Measurements from ENCODE around the gene DLGAP1.
"Not testable (repeated sequence)": the region's sequence is repeated elsewhere in the genome, so short reads cannot be mapped to it uniquely, and the experiment has no call there.

DLGAP1 gene

GRCh38 chr18:3710712-3711301, 744.3 kb downstream of the DLGAP1 start:
- no peak for DNase-seq

DNA sequence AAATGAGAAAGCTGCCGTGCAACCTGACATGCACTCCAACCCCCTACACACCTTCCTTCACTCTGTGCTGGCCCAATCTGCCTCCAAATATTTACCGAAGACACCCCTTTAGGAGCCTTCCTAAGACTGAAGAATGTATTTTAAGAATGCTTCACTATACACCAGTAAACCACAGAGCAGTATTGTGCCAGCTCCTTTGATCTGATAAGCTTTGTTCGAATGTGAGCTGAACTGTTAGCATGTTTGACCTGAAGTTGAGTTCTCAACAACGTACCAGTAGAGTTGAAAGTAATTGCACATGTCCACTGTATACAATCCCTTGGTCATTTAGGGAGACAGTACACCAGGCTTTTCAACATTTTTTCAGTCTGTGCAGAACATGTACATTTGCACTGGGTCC, 745.9 kb downstream of the DLGAP1 start:
- no peak for DNase-seq

- DNase-seq = no peak
Observed at GRCh38 chr18:3706279-3707097, 748.6 kb downstream of the DLGAP1 start.

- DNase-seq = no peak
Observed at GRCh38 chr18:3704556-3705344, 750.4 kb downstream of the DLGAP1 start.

DNA sequence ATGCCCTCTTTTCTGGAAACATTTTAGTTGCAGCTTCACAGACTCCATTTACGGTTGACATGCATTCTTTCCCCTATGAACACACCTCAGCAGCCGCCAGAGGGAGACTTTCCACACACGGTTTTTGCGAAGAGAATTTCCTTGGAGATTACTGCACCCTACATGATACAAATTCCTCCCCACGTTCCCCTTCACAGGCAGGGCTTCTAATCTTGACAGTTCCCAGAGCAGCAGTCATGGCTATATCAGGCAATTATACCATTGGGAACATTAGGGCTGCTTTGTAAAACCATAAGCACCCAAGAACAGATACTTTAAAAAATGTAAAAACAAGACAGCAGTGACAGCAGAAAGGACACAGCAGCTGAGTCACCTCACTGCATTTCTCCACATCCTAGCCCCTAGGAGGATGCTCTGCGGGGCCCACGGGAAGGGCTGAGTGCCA, 751.4 kb downstream of the DLGAP1 start:
- DNase-seq = peak; percentile 55

- not testable (repeated sequence) for DNase-seq
Observed at GRCh38 chr18:3699707-3700567, 755.2 kb downstream of the DLGAP1 start.

- not testable (repeated sequence) for DNase-seq
Observed at GRCh38 chr18:3694030-3694778, 760.9 kb downstream of the DLGAP1 start.

- DNase-seq = no peak
Observed at GRCh38 chr18:3693410-3693809, 761.7 kb downstream of the DLGAP1 start.

GRCh38 chr18:3692691-3693090, 762.4 kb downstream of the DLGAP1 start:
- DNase-seq = no peak

DNA sequence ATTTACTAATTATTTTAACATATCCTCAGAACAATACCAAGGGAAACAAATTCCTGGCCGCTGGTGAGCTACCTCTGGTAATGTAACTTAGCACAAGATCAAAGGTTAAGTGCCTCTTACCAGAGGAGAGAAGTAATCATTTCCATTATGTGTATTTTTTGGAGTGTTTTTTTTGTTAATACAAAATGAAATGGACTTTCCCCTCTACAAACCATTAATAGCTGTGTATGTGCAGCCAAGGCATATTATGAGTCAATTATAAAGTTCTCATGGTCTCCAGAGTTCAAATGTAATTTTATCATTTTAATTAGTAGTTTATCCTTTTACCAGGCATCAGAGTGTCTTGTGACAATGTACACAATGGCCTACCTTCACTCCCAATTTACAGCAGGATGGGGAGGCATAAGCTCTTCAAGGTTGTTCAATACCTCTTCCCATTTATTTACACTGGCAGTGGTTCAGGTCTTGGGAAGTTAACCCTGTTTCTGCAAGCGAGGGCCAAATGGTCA, 762.9 kb downstream of the DLGAP1 start:
- no peak for DNase-seq

DNA sequence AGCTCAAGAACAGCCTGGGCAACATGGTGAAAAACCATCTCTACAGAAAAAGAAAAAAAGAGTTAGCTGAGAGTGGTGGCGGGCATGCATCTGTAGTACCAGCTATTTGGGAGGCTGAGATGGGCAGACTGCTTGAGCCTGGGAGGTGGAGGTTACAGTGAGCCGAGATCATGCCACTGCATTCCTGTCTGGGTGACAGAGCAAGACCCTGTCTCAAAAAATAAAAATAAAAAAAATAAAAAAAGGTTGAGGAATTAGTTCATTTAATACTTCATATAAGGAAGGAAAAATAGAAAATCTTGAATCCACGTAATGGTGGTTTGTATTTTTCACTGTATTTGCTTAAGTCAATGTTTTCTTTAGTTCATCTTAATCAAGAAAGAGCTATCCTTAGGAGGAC, 763.4 kb downstream of the DLGAP1 start:
- no peak for DNase-seq

GRCh38 chr18:3690764-3691066, 764.4 kb downstream of the DLGAP1 start:
- DNase-seq = no peak

- DNase-seq = no peak
Observed at GRCh38 chr18:3689986-3690763, 764.9 kb downstream of the DLGAP1 start.

DNA sequence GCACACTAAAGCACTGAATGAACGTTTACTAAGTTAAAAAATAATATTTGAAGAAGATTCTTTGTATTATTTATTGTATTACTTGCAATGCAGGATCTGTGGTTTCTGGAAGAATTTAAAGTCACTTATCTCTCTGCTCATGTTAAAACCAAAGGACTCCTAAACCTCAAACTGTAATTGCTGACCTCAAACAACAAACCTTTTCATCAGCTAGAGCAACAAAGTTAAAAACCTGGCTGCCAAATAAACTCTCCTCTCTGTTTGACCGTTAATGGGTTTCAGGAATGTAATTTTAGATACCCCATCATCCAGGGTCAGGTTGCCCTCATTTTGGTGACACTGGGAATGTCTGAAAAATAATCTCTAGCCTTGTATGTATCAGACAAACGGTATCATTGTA, 766.0 kb downstream of the DLGAP1 start:
- no peak for DNase-seq

DNA sequence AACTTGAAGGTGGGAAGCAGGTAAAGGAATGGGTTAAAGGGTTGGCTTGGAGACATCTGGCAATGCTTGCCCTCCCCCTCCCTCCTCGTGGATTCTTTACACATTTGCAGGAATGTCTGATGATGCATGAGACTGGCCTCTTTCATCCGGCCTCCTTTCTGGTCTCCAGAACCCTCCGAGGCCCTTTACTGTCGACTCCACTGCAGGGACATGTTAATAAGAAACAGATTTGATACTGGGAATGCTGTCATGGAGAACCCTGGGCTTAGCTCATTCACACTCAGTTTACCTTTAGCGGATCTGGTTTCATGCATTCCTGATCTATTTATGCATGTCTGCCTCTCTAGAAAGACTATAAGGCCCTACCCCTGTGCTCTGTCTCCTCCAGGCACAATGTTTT, 766.4 kb downstream of the DLGAP1 start:
- DNase-seq = peak; percentile 38

DNA sequence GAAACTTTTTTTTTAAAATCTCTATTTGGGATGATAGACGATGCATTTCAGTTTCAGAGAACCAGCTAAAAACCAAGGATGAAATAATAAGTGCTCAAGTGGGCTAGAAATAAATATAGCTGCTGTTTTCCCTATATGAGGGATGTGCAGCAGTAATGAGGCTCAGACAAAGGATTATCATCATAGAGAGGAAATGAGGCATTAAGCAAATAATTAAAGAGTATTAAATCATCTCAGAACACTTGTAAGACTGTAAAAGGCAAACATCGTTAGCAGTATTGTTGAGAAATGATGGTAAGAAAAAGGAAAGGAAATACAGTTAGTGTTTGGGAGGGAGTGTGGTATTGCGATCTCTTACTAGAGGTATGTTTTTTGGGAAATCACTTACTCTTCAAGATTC, 771.6 kb downstream of the DLGAP1 start:
- no peak for DNase-seq

- no peak for DNase-seq
Observed at GRCh38 chr18:3682061-3682460, 773.0 kb downstream of the DLGAP1 start.

GRCh38 chr18:3679241-3679640, 775.9 kb downstream of the DLGAP1 start:
- no peak for DNase-seq

DNA sequence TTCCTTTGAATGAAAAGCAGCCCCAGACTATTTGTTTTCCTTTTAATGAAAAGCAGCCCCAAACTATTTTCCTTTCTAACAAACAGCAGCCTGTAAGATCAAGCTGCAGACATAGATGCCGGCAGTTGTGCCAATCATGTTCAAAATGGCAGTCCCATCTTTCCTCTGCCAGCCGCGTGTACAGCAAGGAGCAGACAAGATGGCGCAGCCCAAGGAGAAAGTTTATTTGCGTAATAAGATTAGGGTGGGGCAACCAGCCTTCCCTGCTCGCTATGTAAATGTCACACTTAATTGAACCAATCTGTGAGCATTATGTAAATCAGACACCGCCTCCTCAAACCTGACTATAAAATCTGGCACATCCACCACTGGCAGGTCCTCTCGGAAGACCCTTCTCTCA, 779.1 kb downstream of the DLGAP1 start:
- no peak for DNase-seq

- DNase-seq = no peak
Observed at GRCh38 chr18:3675446-3675845, 779.7 kb downstream of the DLGAP1 start.

DNA sequence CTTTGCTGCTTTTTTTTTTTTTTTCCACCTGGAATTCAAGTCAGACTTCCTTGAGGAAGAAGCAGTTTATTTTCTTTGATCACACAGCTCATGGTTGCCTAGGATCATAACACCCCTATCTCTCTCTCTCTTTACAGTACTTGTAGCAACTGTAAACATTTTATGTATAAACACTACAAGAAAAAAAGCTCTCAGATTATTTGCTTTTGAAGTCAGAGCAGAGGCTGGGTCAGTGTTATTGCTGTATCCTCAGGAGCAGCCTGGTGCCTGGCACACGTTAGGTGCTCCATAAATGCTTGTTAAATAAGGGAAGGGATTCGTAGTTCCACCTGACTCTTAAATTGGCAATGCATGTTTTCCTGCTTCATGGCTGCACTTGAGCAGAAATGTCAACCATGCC, 783.9 kb downstream of the DLGAP1 start:
- no peak for DNase-seq

All from femur (tissue), 1 donor.